Neuron (in vitro differentiated cells): ENCODE measurements around the gene PLAAT2.

Experiments used
- H2AFZ ChIP-seq: one replicate; pipeline ENCODE4 v1.6.1; 2013; ENCODE audit warnings: low read depth, mild to moderate bottlenecking, inconsistent platforms, low read length, moderate library complexity
- H3K27me3 ChIP-seq: one replicate; pipeline ENCODE4 v1.6.1; 2013; ENCODE audit warnings: low read length; ENCODE audit not compliant: insufficient read depth
- H3K36me3 ChIP-seq: one replicate; pipeline ENCODE4 v1.6.1; 2013; ENCODE audit warnings: low read length; ENCODE audit not compliant: insufficient read depth
- H3K4me1 ChIP-seq: one replicate; pipeline ENCODE4 v1.6.1; 2013; ENCODE audit warnings: low read length; ENCODE audit not compliant: insufficient read depth
- H3K4me3 ChIP-seq: 2 replicates; pipeline ENCODE4 v1.5.1; 2013; ENCODE audit warnings: mild to moderate bottlenecking, low read length, moderate library complexity
- H3K9me3 ChIP-seq: one replicate; pipeline ENCODE4 v1.6.1; 2013; ENCODE audit warnings: low read length

The PLAAT2 gene

DNA sequence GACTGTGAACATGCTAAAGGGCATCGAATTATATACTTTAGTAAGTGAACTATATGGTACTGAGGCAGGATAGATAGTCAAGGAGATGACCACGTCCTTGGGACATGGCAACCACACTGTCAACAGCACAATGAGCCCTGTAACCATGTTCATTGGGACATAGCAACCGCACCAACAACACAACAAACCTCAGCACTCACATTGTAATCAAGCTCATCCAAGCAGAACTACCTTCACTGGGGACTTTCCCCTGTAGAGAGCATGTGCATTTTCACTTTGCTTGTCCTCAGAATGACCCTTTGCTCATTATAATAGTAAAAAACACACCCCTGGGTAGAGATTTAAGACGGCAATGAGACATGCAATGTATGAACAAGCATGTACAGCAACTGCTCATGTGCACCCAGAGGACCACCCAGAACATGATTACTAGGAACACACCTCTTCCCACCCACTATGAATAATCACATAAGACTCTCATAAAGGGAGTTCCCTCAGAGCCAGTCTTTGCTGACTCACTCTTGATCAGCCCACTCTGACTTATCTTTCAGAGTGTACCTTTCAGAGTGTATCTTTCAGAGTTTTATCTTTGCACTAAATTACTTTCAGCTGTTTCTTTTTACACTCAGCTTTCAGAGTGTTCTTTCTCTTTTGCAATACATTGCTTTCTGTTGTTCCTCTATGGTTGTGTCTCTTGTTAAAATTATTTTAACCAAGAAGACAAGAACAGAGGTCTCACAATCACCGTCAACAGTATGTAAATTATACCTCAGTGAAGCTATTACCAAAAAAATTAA lies 4.1 kb upstream of the PLAAT2 start:
- Histone ChIP-seq H3K27me3 (no peaks in the 10 kb centered on the region), H3K36me3 (no peaks in the 10 kb centered on the region), H2AFZ (no peak overlapping the region)

GRCh38 chr11:63564784-63565350 lies 1.7 kb upstream of the PLAAT2 start:
- Histone ChIP-seq H3K4me3 (no peak overlapping the region), H2AFZ (no peak overlapping the region), H3K27me3 (no peaks in the 10 kb centered on the region), H3K36me3 (no peaks in the 10 kb centered on the region), H3K9me3 (no peaks in the 10 kb centered on the region), H3K4me1 (peaks cover 6% of the 10 kb centered on the region)

More for the DNA sequence above, 4.1 kb upstream of the PLAAT2 start:
- no peak overlapping the region for H3K4me3 ChIP-seq
- peaks cover 6% of the 10 kb centered on the region for H3K4me1 ChIP-seq
- H3K9me3 ChIP-seq = no peaks in the 10 kb centered on the region

DNA sequence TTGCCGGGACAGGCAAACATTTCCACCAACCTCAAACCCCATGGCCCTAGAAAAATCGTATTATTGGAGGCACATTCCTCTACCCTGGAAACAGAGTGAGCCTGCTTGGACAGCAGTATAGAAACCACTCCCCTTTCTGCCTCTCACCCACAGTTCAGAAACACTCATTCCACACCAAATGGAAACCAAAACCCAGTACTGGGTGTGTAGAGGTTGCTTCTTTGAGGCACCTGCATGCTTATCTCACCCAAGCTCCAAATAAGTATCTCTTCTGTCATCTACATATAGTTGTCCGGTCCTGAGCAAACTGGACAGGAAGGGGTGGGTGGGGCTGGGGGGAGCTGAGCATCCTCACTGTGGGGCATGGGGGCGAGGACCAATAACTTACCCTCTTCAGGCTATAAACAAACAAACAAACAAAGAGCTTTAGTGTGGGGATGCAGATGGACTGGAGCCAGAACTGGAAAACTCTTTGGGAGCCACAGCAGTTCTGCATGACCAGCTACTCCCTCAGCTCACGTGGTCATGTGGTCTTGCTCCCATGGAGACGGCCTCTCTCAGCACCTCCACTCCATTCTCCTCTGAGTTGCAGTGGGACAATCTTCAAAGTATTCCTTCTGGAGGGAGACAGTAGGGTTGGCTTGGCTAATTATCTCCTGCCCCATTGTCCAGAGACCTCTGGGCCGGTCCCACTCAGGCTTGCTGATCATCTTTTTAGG lies 1.0 kb upstream of the PLAAT2 start:
- H3K4me3 ChIP-seq = no peak overlapping the region
- H3K9me3 ChIP-seq = no peaks in the 10 kb centered on the region
- peaks cover 4% of the 10 kb centered on the region for H3K27me3 ChIP-seq
- H3K36me3 ChIP-seq = no peaks in the 10 kb centered on the region
- H3K4me1 ChIP-seq = peaks cover 6% of the 10 kb centered on the region
- H2AFZ ChIP-seq = no peak overlapping the region

DNA sequence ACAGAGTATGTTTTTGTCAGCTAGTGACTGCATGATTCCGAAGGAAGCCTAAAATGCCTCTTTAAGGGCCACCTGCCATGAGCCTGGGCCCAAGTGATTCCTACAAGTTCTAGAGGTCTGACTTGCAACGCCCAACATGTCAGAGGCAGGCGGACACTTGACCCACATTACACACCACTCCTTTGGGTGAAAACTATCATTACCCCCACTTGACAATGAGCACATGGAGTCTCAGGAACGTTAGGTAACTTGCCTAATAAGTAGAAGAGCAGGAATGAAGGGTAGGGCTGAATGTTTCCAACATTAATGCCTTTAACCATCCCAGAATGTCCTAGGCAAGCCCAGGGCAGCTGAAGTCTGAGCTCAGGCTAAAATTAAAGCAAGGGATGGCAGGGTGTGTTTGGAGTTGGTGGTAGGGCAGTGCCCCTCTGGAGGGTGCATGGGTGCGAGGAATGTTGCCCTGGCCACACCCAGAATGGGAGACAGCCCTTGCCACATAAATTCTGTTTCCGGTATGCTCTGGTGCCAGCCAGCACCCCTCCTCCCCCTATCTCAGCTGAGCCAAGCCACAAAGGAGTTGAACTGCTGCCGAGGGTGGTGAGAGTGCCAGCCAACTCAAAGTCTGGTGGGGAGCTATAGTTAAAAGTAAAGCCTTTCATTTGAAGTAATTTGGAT lies 2.5 kb downstream of the PLAAT2 start:
- H3K36me3 ChIP-seq = no peaks in the 10 kb centered on the region
- peaks cover 4% of the 10 kb centered on the region for H3K27me3 ChIP-seq
- H3K9me3 ChIP-seq = no peaks in the 10 kb centered on the region
- H3K4me3 ChIP-seq = no peak overlapping the region
- no peak overlapping the region for H2AFZ ChIP-seq
- H3K4me1 ChIP-seq = peaks cover 10% of the 10 kb centered on the region

DNA sequence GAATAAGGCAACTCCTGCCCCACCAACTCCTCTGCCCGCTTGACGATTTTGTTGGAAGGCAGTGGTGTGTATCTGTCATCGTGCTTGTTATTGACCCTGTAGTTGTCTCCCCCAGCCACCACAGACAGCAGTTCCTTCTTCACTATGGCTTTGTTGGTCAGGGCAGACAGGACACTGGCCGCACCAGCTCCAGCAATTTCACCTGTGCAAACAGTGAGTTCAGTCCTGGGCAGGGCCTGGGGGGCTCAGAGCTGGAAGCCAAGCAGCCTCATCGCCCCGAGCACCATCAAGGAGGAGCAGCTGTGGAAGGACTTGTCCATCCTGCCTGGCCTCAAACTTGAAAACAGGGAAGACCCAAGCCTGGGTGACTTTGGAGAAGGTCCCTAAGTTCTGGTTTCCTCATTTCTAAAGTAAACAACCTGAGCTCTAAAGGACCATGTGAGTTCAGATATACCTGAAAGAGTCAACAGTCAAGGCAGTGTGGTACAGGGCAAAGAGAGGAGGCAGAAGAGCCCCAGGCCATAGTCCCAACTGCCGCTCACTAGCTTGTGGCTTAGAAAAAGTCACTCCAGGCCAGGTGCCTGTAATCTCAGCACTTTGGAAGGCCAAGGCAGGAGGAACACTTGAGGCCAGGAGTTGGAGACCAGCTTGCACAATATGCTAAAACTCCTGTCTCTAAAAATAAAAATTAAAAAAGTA lies 4.6 kb downstream of the PLAAT2 start:
- H2AFZ ChIP-seq = no peak overlapping the region
- H3K4me3 ChIP-seq = no peak overlapping the region
- peaks cover 20% of the 10 kb centered on the region for H3K4me1 ChIP-seq
- H3K36me3 ChIP-seq = no peaks in the 10 kb centered on the region
- H3K27me3 ChIP-seq = peaks cover 4% of the 10 kb centered on the region
- no peaks in the 10 kb centered on the region for H3K9me3 ChIP-seq

DNA sequence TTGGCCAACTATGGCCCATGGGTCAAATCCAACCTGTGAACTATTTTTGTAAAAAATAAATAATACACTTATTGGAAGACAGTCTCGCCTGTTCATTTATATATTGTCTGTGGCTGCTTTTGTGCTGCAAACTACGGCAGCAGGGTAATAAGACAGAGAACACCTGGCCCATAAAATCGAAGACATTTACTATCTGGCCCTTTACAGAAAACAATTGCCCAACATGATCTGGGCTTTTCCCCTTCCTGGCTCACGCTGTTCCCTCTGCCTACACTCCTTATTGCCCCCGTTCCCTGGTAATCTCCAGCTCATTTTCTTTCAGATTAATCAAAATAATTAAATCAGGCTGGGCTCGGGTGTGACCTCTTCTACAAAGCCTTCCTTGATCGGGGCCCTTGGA lies 5.6 kb downstream of the PLAAT2 start:
- Histone ChIP-seq H2AFZ (no peak overlapping the region), H3K9me3 (no peaks in the 10 kb centered on the region), H3K4me3 (no peak overlapping the region), H3K27me3 (peaks cover 4% of the 10 kb centered on the region), H3K4me1 (peaks cover 22% of the 10 kb centered on the region), H3K36me3 (no peaks in the 10 kb centered on the region)

GRCh38 chr11:63556404-63557013 lies 6.7 kb downstream of the PLAAT2 start:
- no peak overlapping the region for H3K4me3 ChIP-seq
- H3K4me1 ChIP-seq = peaks cover 22% of the 10 kb centered on the region

DNA sequence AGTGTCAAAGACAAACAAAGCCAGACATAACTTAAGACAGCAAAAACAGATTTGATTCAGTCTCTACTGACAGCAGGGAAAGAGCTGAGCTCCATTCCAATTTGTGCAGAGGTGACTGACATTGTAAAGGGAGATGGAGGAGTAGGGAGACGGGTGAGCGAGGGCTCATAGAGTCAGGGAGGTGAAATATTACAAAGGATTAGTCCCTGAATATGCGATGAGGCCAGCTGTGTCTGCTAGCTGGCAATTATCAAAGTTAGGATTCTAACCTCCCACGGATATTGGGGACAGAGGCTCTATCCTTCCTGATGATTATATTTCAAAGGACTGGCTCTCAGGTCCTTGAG lies 8.3 kb downstream of the PLAAT2 start:
- no peaks in the 10 kb centered on the region for H3K36me3 ChIP-seq
- peaks cover 4% of the 10 kb centered on the region for H3K27me3 ChIP-seq
- H3K9me3 ChIP-seq = no peaks in the 10 kb centered on the region
- no peak overlapping the region for H2AFZ ChIP-seq
- peaks cover 22% of the 10 kb centered on the region for H3K4me1 ChIP-seq
- H3K4me3 ChIP-seq = no peak overlapping the region

More at GRCh38 chr11:63556404-63557013, 6.7 kb downstream of the PLAAT2 start:
- Histone ChIP-seq H3K36me3 (no peaks in the 10 kb centered on the region), H3K9me3 (no peaks in the 10 kb centered on the region), H2AFZ (no peak overlapping the region), H3K27me3 (peaks cover 4% of the 10 kb centered on the region)

GRCh38 chr11:63553759-63554158 lies 9.4 kb downstream of the PLAAT2 start:
- H3K4me1 ChIP-seq = peaks cover 22% of the 10 kb centered on the region
- no peak overlapping the region for H2AFZ ChIP-seq
- no peaks in the 10 kb centered on the region for H3K9me3 ChIP-seq
- H3K27me3 ChIP-seq = no peaks in the 10 kb centered on the region
- no peak overlapping the region for H3K4me3 ChIP-seq
- H3K36me3 ChIP-seq = no peaks in the 10 kb centered on the region

- Histone ChIP-seq H3K4me3 (no peak overlapping the region), H2AFZ (no peak overlapping the region), H3K4me1 (peaks cover 22% of the 10 kb centered on the region), H3K27me3 (no peaks in the 10 kb centered on the region), H3K36me3 (no peaks in the 10 kb centered on the region), H3K9me3 (no peaks in the 10 kb centered on the region)
These were observed 10.3 kb downstream of the PLAAT2 start for GRCh38 chr11:63552921-63553320.

DNA sequence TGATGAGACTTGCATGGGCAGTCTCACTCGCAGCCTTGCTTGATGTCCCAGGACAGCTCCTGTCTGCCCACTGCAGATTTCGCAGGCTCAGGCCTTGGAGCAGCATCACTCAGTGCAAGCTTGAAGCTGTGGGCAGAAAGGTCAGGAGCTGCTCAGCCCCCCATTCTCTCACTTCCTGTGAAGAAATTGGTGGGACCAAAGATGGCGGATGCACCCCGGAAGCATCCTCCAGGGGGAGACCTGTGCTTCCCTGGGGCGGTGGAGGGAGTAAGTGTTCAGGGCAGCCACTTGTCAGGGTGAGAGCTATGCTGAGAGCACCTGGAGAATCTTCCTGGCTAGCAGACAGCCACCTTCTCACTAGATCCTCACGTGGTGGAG lies 11.3 kb downstream of the PLAAT2 start:
- no peaks in the 10 kb centered on the region for H3K36me3 ChIP-seq
- no peak overlapping the region for H3K4me3 ChIP-seq
- H3K27me3 ChIP-seq = no peaks in the 10 kb centered on the region
- H3K4me1 ChIP-seq = peaks cover 22% of the 10 kb centered on the region
- H2AFZ ChIP-seq = no peak overlapping the region
- H3K9me3 ChIP-seq = no peaks in the 10 kb centered on the region

GRCh38 chr11:63551091-63551888 lies 11.9 kb downstream of the PLAAT2 start:
- H2AFZ ChIP-seq = no peak overlapping the region

More at GRCh38 chr11:63551091-63551888, 11.9 kb downstream of the PLAAT2 start:
- Histone ChIP-seq H3K9me3 (no peaks in the 10 kb centered on the region), H3K27me3 (no peaks in the 10 kb centered on the region), H3K36me3 (no peaks in the 10 kb centered on the region), H3K4me1 (peaks cover 22% of the 10 kb centered on the region), H3K4me3 (no peak overlapping the region)
